H1 (cell line): ENCODE results near the gene ZBTB16. TPM values are rescaled to one million over a fixed set of nuclear protein-coding genes. Genes with fewer than 3 reads are reported as not detected.

Source experiments
- ATF2 ChIP-seq: IDR thresholded peaks from 2 replicates; pipeline ENCODE4 v1.6.1; 2012; ENCODE audit warnings: low read length, inconsistent platforms
- RBBP5 ChIP-seq: IDR thresholded peaks from 2 replicates; pipeline ENCODE4 v1.7.1; 2012; ENCODE audit warnings: low read depth, mild to moderate bottlenecking, inconsistent platforms, low read length, moderate library complexity, borderline replicate concordance
- RNF2 ChIP-seq: fragments of 200-900, 300-1000 bp; sonication (generic); IDR thresholded peaks from 2 replicates; pipeline ENCODE4 v1.7.1; 2016; ENCODE audit warnings: borderline replicate concordance, low read depth, mild to moderate bottlenecking, antibody characterized with exemption, low read length; ENCODE audit not compliant: poor library complexity, severe bottlenecking; ENCODE audit errors: missing control alignments
- TCF12 ChIP-seq: IDR thresholded peaks from 2 replicates; pipeline ENCODE4 v1.6.1; 2011; ENCODE audit warnings: low read depth, mild to moderate bottlenecking, low read length
- polyA plus RNA-seq, 7 experiments: library from polyadenylated mRNA; depleted of rRNA in 3 of 7; stranded (reverse) in 5 of 7; unstranded in 2 of 7; fragments of >200 nt in 5 of 7; fragments of 200-250 nt in 2 of 7; gene quantifications; 1 replicate in 5 of 7; 2 replicates in 1 of 7; 4 replicates in 1 of 7; pipeline versions ENCODE4 v1.2.1 to v1.2.3, GENCODE V29; 2011 to 2013; ENCODE audit warnings: missing spikeins in 2 of 7, mixed read lengths in 2 of 7
- total RNA-seq: library from RNA; stranded (reverse); fragmentation: NEBNext Ultra II Directional; extraction: Animal tissue kit (Norgen Biotek cat#: 25700); gene quantifications from 2 replicates; pipeline ENCODE4 v1.2.1, GENCODE V29; 2021
- TF ChIP-seq, protein P1 (sequence below): IDR thresholded peaks from 2 replicates; pipeline ENCODE4 v1.6.1; 2012; ENCODE audit warnings: inconsistent platforms

ZBTB16 gene
- total and polyA plus RNA-seq, 2 of the 8 experiments (the other 6 are each of a cell fraction or from before 2014, with no cell fraction given), result 0.12 to 0.61 TPM

GRCh38 chr11:114061681-114062049 lies 2.2 kb downstream of the ZBTB16 start (continued):
- TF ChIP-seq ATF2 (no peak), RNF2 (no peak), TCF12 (no peak), RBBP5 (no peak)
- TF ChIP-seq, protein P1, sequence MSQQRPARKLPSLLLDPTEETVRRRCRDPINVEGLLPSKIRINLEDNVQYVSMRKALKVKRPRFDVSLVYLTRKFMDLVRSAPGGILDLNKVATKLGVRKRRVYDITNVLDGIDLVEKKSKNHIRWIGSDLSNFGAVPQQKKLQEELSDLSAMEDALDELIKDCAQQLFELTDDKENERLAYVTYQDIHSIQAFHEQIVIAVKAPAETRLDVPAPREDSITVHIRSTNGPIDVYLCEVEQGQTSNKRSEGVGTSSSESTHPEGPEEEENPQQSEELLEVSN, result no peak
